HL-60/S4 (cell line): ENCODE results near the gene F10.
"Not testable (repeated sequence)": the region's sequence is repeated elsewhere in the genome, so short reads cannot be mapped to it uniquely, and the experiment has no call there.

Experiments
- in situ Hi-C: fragments of 300-500 bp; cut with MboI; formaldehyde crosslinking; loops from 2 replicates; pipeline ENCODE4 v1.14.3; 2022; ENCODE audit warnings: low sequenced_read_pairs

Gene F10

DNA sequence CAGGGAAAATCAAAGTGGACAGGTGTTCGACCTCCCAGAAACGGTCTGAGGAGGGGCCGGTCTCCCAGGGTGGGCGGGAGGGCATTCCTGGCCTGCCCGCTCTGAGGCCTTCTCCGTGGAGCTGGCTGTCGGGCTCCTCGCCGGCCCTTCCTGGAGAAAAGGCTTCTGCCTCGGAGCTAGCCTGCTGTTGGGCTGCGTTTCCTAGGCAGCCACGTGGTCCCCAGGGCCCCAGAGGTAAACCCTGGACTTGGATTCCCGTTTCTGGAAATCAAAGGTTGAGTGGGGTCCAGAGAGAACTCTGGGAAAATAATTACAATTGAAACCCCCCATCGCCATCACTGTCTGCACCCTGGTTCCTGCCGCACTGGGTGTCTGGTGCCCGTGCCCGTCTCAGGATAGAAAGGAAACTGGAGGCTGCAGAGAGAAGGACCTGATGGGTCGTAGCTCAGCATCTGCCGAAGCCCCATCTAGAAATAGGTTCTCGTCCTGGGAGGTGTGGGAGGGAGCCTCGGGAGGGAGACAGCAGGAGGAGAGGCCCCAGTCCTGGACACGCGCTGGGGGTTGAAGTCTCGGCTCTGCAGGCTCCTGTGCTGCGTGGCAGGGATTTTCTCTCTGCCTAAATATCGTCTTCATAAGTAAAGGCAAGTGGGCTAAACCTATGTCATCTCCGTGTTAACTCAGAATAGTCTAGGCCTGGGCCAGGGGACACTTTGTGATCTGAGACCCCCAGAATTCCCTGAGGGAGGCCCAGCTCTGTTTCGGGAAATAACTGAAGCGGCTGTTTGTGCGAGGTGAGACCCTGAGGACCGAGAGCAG, 28.2 kb downstream of the F10 start:
- in situ Hi-C loops, result no loop called here

DNA sequence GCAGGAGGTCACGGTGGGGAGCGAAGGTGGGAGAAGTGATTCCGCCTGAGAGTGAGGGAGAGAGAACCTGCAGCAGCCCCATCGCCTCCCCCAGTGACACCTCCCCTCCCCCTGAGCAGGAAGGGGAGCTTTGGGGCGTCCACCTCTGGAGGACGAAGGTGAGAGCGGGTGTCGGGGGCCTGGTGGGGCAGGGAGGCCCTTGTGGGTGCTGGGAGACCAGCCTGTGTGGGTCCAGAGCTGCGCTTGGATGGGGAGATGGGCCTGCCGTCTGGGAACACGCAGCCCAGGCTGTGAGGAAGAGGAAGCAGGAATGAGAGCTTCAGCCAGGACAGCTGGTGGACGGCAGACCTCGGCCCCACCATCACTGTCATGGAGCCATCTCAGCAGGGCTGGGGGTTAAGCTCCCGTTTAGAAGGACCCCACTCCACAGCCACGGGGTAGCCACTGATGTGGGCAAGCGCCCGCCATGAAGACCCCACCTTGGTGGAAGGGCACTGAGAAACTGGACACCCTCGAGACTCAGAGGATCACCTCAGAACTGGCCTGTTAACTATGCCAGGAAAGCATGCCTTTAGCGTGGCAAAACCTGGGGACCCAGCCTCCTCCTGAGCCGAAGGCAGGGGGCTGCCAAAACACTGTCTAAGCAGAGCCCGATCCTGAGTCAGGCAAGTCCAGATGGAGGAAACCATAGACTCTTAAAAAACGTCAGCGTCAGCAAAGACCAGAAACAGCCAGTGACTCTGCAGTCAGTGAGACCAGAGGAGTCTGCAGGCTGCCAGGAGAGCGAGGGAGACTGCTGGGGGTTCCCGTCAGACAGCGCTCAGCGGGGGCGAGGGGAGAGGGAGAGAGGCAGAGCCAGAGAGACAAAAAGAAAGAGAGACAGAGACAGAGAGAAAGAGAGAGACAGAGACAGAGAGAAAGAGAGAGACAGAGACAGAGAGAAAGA, 29.4 kb downstream of the F10 start:
- in situ Hi-C loops, result no loop called here

- in situ Hi-C loops, result no loop called here
Measured at GRCh38 chr13:113152691-113152983, 30.0 kb downstream of the F10 start.

DNA sequence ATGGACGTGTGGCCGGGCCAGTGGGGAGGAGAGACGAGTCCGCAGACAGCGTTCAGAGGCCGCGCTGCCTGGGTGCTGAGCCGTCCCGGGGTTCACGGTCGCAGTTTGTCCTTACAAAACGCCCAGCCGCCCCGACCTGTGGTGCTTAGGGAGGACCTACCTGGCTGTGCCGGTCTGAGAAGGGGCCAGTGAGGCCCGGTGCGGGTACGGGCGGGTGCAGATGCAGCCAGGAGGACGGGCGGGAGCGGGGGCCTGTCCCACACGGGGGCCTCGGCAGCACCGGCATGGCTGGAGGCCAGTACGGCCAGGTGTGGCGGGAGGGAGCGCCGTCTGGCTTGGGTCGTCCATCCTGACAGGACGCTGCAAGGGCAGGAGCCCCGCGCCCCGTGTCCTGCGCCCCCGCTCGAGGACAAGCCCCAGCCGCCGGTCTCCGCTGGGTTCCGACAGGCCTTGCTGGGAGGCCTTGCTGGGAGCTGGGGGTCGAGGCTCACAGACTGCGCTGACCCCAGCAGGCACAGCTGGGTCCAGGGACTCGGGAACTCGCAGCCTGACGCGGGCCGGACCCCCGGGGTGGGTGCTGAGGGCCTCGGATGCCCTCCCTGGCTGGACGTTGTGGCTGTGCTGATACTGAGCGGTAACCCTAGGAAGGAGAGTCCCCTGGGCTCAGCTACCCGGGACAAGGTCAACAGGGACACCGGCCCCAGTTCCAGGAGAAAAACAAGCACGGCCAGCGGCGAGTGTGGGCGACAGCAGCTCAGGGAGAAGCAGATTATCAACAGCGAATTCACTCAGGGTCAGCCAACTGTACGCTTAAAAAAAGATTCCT, 30.6 kb downstream of the F10 start:
- in situ Hi-C loops, result no loop called here

DNA sequence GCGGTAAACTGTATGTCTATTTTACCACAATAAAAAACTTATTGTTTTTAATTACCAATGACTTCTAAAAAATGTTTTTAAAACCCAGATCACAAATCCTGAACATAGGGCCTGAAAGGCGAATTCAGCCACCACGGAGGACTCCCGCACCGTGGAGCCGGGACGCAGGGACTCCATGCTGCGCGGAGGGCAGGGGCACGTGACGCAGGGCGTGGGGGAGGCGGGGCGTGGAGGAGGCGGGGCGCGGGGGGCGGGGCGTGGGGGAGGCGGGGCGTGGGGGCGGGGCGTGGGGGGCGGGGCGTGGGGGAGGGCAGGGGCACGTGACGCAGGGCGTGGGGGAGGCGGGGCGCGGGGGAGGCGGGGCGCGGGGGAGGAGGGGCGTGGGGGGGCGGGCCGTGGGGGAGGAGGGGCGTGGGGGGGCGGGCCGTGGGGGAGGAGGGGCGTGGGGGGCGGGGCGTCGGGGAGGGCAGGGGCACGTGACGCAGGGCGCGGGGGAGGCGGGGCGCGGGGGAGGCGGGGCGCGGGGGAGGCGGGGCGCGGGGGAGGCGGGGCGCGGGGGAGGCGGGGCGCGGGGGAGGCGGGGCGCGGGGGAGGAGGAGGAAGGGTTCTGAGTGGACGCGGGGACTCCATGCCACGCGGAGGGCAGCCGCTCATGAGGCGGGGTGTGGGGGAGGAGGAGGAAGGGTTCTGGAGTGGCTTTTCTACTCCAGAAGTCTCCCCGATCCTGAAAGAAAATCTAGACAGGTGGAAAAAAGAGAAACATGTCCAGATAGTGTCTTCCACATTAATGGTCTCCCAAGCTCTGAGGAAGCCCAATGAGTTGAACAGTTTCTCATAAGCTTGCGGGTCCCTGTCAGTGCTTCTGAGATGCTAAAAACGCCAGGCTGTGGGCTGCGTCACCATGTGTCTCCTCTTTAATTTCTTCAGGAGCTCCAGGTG, 31.5 kb downstream of the F10 start:
- in situ Hi-C loops, result no loop called here

GRCh38 chr13:113155201-113155600, 32.6 kb downstream of the F10 start:
- in situ Hi-C loops, result no loop called here

GRCh38 chr13:113155982-113156655, 33.5 kb downstream of the F10 start:
- in situ Hi-C loops, result no loop called here

GRCh38 chr13:113157206-113157928, 34.8 kb downstream of the F10 start:
- in situ Hi-C loops, result no loop called here

DNA sequence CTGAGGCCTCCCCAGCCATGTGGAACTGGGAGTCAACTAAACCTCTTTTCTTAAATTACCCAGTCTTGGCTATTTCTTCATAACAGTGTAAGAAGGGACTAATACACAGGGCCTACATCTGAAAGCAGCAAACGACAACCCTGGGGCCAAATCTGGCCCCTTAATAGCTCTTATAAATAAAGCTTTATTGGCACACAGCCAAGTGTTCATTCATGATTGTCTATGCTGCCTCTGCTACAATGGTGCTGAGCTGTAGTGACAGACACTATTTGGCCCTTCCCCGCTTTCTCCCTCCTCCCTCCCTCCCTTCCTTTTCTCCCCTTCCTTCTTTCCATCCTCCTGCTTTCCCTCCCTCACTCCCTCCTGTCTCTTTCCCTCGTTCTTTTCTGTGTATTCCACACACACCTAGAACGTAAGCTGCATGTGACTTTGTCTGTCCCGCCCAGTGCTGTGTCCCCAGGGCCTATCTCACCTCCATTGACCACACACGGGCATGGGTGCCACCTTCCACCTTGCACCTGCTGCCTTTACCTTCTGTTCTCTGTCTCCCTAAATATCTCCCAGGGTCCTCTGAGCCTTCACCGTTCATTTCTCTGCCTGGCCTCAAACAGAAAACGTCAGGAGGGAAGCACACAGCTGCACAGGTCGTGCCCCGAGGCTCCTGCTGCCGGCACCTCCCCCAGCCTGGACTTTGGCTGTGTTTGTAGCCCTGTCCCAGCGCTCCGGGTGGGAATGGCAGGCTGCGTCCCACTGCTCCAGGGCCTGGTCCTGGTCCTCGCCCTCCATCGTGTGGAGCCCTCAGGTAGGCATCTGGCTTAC, 35.5 kb downstream of the F10 start, which contains the start of gene PROZ:
Gene PROZ (plus strand): TSS at position 720 of the 819 bp plus-strand sequence. CDS start 13 bp downstream, at position 733.
- in situ Hi-C loops, result no loop called here

- in situ Hi-C loops, result no loop called here
Measured at GRCh38 chr13:113158946-113159345, 36.3 kb downstream of the F10 start.

GRCh38 chr13:113159701-113160100, 37.1 kb downstream of the F10 start:
- in situ Hi-C loops, result no loop called here

GRCh38 chr13:113160983-113161382, 38.4 kb downstream of the F10 start:
- in situ Hi-C loops, result no loop called here

GRCh38 chr13:113161433-113161832, 38.8 kb downstream of the F10 start:
- in situ Hi-C loops, result no loop called here

DNA sequence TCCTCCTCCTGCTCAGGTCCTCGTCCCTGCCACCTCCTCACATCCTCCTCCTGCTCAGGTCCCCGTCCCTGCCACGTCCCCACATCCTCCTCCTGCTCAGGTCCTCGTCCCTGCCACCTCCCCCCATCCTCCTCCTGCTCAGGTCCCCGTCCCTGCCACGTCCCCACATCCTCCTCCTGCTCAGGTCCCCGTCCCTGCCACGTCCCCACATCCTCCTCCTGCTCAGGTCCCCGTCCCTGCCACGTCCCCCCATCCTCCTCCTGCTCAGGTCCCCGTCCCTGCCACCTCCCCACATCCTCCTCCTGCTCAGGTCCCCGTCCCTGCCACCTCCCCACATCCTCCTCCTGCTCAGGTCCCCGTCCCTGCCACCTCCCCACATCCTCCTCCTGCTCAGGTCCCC, 39.4 kb downstream of the F10 start:
- in situ Hi-C loops, result not testable (repeated sequence)

- in situ Hi-C loops, result no loop called here
Measured at GRCh38 chr13:113162783-113163685, 40.4 kb downstream of the F10 start.

DNA sequence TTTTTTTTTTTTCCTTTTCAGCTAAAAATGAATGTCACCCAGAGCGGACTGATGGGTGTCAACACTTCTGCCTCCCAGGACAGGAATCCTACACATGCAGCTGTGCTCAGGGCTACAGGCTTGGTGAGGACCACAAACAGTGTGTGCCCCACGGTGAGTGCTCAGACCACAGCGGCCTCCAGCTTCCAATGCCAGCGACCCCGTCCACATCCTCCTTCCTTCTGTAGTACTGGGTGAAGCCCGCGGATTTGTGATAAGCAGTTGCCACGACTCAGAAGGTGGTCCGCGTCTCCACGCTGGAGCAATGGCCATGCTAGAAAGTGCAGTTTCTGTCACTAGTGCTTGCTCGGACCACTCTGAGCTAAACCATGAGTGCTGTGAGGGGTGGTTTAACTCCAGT, 41.9 kb downstream of the F10 start:
- in situ Hi-C loops, result no loop called here

GRCh38 chr13:113166266-113166665, 43.7 kb downstream of the F10 start:
- in situ Hi-C loops, result no loop called here
